BJ (cell line): Measurements from ENCODE around the gene PAXIP1. TPM values are rescaled to one million over a fixed set of nuclear protein-coding genes. Genes with fewer than 3 reads are reported as not detected.

Source experiments
- CTCF ChIA-PET: fragments of 350-600 bp; formaldehyde crosslinking; extraction: SDS; loops from one replicate; lab custom pipeline; 2021; ENCODE audit warnings: antibody characterized with exemption, inconsistent platforms; lab: Yijun Ruan, JAX
- POLR2A ChIA-PET: fragments of 300-600 bp; sonication (Branson Sonifier 250); formaldehyde crosslinking; extraction: SDS; loops from one replicate; lab custom pipeline; 2021; ENCODE audit warnings: antibody characterized with exemption; lab: Charles Lee
- DNase-seq: peaks from one replicate; pipeline ENCODE4 v3.0.0-alpha.2; 2011; ENCODE audit warnings: low read depth
- H3K27me3 ChIP-seq: 2 replicates; pipeline ENCODE4 v1.6.0; 2011; ENCODE audit warnings: low read length; ENCODE audit not compliant: control insufficient read depth, insufficient read depth
- H3K36me3 ChIP-seq: 2 replicates; pipeline ENCODE4 v1.5.1; 2011; ENCODE audit warnings: low read length; ENCODE audit not compliant: control insufficient read depth, insufficient read depth
- H3K4me3 ChIP-seq: 2 replicates; pipeline ENCODE4 v1.5.1; 2011; ENCODE audit warnings: low read depth, mild to moderate bottlenecking, control low read depth, low read length
- polyA plus RNA-seq: library from polyadenylated mRNA; depleted of rRNA; stranded (reverse); fragments of >200 nt; gene quantifications from 2 replicates; pipeline ENCODE4 v1.2.3, GENCODE V29; 2011
- TF ChIP-seq, protein P1 (sequence below): IDR thresholded peaks from 2 replicates; pipeline ENCODE4 v1.5.1; 2011; ENCODE audit warnings: low read depth, mild to moderate bottlenecking, control low read depth, inconsistent platforms, low read length, moderate library complexity; ENCODE audit not compliant: insufficient read depth

The PAXIP1 gene
- polyA plus RNA-seq, 1 experiment, result 4.6 TPM

DNA sequence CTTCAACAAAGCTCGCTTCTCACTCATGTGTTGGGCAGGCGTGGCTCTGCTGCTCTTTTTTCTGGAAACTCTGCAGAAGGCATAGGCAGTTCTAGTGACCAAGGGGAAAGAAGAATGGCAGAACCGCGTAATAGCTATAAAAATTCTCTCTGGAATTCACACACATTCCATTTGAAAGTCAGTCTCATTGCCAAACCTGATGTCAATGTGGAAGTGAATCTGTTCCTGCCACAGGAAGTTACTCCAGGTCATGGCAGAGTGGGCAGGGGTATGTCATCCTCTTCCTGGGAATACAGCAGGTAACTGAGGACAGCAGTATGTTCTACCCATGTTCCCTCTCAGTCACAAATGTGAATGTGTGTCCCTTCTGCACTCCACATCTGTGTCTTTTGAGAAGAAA lies 8.2 kb upstream of the PAXIP1 start:
- CTCF ChIA-PET, result interaction anchor here (0.6 kb wide), 1 partner anchor 35 kb away, joined by 3 read pairs; no protein-coding TSS in a partner anchor

DNA sequence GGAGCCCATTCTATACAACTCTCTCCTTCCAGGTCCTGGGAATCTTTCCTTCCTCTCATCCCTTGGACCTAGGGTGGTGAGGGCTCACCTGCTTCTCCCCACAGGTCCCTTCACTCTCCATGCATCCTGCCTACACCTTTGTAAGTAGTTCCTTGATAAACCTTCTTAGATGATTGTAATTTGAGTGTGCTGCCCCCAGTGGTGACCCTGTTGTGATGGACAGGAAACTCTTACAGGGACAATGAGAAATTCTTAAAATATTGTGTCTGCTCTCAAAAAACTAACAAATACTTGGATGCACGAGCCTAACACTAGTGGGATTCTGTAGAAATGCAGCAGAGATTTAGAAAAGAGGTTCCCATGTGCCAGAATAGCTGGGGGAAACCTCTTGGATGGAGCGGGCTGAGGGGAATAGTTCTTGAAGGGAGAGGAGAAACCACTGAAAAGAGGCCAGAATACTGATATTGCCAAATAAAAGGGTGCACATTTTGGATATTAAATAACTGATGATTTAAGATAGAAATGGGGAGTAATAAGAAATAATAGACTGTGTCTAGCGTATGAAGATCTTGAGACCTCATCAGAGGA lies 6.7 kb upstream of the PAXIP1 start:
- DNase-seq, result no peak
- Histone ChIP-seq H3K4me3 (no peak overlapping the region), H3K27me3 (no peaks in the 10 kb centered on the region), H3K36me3 (no peaks in the 10 kb centered on the region)
- CTCF ChIA-PET, result interaction anchor here (0.7 to 1.4 kb wide), 2 partner anchors 10 to 82 kb away, joined by 3 to 4 read pairs; no protein-coding TSS in a partner anchor
- TF ChIP-seq, protein P1, sequence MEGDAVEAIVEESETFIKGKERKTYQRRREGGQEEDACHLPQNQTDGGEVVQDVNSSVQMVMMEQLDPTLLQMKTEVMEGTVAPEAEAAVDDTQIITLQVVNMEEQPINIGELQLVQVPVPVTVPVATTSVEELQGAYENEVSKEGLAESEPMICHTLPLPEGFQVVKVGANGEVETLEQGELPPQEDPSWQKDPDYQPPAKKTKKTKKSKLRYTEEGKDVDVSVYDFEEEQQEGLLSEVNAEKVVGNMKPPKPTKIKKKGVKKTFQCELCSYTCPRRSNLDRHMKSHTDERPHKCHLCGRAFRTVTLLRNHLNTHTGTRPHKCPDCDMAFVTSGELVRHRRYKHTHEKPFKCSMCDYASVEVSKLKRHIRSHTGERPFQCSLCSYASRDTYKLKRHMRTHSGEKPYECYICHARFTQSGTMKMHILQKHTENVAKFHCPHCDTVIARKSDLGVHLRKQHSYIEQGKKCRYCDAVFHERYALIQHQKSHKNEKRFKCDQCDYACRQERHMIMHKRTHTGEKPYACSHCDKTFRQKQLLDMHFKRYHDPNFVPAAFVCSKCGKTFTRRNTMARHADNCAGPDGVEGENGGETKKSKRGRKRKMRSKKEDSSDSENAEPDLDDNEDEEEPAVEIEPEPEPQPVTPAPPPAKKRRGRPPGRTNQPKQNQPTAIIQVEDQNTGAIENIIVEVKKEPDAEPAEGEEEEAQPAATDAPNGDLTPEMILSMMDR, result peak; percentile 38
- POLR2A ChIA-PET, result no interaction called here

More for the DNA sequence above, 8.2 kb upstream of the PAXIP1 start:
- TF ChIP-seq, protein P1, result no peak
- Histone ChIP-seq H3K27me3 (no peaks in the 10 kb centered on the region), H3K36me3 (no peaks in the 10 kb centered on the region), H3K4me3 (no peak overlapping the region)
- POLR2A ChIA-PET, result no interaction called here
- DNase-seq, result no peak

DNA sequence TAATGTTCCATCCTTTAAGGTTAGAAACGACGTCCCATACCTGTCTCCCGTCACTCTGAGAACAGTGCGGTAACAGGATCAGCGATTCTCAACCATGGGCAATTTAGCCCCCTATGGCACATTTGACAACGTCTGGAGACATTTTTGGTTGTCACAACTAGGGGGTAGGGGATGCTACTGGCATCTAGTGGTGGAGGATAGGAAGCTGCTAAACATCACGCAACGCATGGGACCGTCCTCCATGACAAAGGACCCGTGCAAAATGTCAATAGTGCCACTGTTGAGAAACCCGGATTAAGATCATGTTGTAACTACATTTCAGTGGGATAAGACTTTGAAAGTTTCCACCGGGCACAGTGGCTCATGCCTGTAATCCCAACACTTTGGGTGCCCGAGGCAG lies 5.0 kb upstream of the PAXIP1 start:
- CTCF ChIA-PET, result interaction anchor here (0.8 to 1.6 kb wide), 3 partner anchors 13 to 81 kb away, joined by 4 read pairs; no protein-coding TSS in a partner anchor
- DNase-seq, result no peak
- POLR2A ChIA-PET, result no interaction called here
- TF ChIP-seq, protein P1, result peak; percentile 21; the same call in 1 of the 2 replicates
- H3K27me3 ChIP-seq, result no peaks in the 10 kb centered on the region
- H3K36me3 ChIP-seq, result no peaks in the 10 kb centered on the region
- no peak overlapping the region for H3K4me3 ChIP-seq

DNA sequence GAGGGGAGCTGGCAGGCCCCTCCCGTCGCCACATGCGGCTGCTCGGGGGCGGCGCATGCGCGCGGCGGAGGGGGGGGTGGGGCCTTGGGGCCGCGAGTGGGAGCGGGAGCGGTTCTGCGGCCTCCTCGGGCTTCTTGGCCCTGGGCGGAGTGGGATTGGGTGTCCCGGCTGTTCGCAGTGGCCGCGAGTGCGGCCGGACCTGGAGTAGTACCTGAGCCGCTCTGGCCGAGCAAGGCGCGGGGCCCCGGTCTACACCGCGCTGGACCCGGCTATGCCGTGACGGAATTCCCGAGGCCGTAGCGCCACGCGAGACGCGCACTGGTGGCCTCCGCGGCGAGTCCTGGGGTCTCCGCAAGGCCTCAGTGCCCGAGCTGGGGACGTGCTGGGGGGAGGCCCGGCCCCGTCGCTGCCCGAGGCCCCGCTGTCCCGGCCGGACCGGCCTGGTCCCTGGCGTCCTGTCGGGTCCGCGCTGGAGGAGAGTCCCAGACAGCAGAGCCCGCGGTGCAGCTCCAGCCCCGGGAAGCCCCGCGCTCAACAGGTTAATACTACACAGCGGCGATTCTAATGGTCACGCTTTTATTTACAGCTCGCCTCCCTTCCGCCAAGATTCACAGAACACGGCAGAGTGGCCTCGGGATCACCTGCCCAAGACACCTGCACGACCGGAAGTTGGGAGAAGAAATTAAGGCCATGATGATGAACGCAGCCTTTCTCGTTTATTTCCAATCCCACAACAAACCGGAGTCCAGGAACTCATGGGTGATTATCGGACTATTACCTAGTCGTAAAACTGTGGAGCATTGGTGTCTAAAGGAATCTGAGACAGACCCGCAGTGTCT lies 671 bp upstream of the PAXIP1 start:
- Histone ChIP-seq H3K36me3 (no peaks in the 10 kb centered on the region), H3K27me3 (no peaks in the 10 kb centered on the region), H3K4me3 (peak overlapping the region; percentile 78)
- ChIA-PET CTCF (interaction anchor here (0.9 kb wide), 1 partner anchor 341 kb away, joined by 4 read pairs; no protein-coding TSS in a partner anchor), POLR2A (no interaction called here)
- TF ChIP-seq, protein P1, result no peak
- DNase-seq, result no peak

DNA sequence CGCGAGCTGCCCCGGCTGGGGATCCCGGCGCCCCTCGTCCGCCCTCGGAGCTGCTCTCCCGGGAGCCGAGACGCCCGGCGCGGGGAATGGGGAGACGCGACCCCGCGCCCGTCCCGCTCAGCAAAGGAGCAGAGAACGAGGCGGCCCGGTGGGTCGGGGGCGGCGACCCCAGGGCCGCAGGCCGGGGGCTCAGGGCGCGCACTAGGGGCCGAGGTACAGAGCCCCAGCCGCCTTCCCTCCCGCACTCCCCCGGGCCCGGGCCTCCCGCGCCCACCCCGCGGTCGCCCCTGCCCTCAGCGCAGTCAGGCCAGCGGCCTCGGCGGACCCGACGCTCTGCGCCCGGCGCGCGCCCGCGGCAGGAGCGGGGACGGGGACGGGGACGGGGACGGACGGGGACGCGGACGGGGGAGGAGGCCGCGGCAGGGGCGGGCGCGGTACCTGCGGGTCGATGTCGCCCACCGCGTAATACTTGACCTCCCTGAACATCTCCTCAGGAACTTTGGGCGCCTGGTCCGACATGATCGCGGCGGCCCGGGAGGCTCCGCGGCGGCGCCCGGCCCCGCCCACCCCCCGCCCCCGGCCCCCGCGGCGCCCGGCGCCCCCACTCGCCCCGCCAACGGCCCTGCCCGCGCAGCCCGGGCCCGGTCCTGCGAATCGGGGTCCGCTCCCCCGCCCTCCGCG lies 373 bp downstream of the PAXIP1 start:
- ChIA-PET CTCF (no interaction called here), POLR2A (no interaction called here)
- peak overlapping the region; percentile 78 for H3K4me3 ChIP-seq
- H3K36me3 ChIP-seq, result peaks cover 5% of the 10 kb centered on the region
- DNase-seq, result no peak
- TF ChIP-seq, protein P1, result no peak
- no peaks in the 10 kb centered on the region for H3K27me3 ChIP-seq
